Small intestine (tissue), 7 donors: Measurements from ENCODE around the gene ASPG. TPM values are rescaled to one million over a fixed set of nuclear protein-coding genes. Genes with fewer than 3 reads are reported as not detected.

Experiments
- DNase-seq, 2 donors: peaks; one replicate each; pipeline versions ENCODE4 v3.0.0 to v3.0.0-alpha.2; 2013
- FAIRE-seq: peaks from 2 replicates; lab custom pipeline; 2012; peaks lifted over from hg19 to GRCh38; lab: Jason Lieb, UNC
- H3K27ac ChIP-seq, 3 donors: one replicate each; pipeline ENCODE4 v1.5.1; 2013; ENCODE audit warnings: low read length in 2 of 3, mild to moderate bottlenecking in 2 of 3, control low read depth in 1 of 3, inconsistent platforms in 1 of 3, low read depth in 1 of 3, moderate library complexity in 1 of 3
- H3K27me3 ChIP-seq, 3 donors: one replicate each; pipeline ENCODE4 v1.6.1; 2013; ENCODE audit warnings: low read length in 3 of 3, inconsistent platforms in 1 of 3; ENCODE audit not compliant: control insufficient read depth in 3 of 3, insufficient read depth in 3 of 3
- H3K36me3 ChIP-seq, 3 donors: one replicate each; pipeline ENCODE4 v1.6.1; 2013; ENCODE audit warnings: low read length in 3 of 3, inconsistent platforms in 1 of 3, low read depth in 1 of 3, mild to moderate bottlenecking in 1 of 3, moderate library complexity in 1 of 3; ENCODE audit not compliant: control insufficient read depth in 3 of 3, insufficient read depth in 2 of 3
- H3K4me1 ChIP-seq, 3 donors: one replicate each; pipeline ENCODE4 v1.6.1; 2013; ENCODE audit warnings: low read length in 2 of 3, inconsistent platforms in 1 of 3, low read depth in 1 of 3, mild to moderate bottlenecking in 1 of 3, moderate library complexity in 1 of 3; ENCODE audit not compliant: control insufficient read depth in 3 of 3, insufficient read depth in 2 of 3
- H3K4me3 ChIP-seq, 3 donors: one replicate each; pipeline ENCODE4 v1.5.1; 2013; ENCODE audit warnings: low read length in 3 of 3, control low read depth in 1 of 3, inconsistent platforms in 1 of 3, low read depth in 1 of 3, mild to moderate bottlenecking in 1 of 3, moderate library complexity in 1 of 3
- H3K9me3 ChIP-seq, 2 donors: one replicate each; pipeline ENCODE4 v1.6.1; 2013; ENCODE audit warnings: low read depth in 1 of 2, low read length in 1 of 2; ENCODE audit not compliant: control insufficient read depth in 2 of 2, insufficient read depth in 1 of 2
- WGBS, 3 donors: extraction: QIAGEN DNeasy Blood & Tissue Kit; methylation state at CpG; one replicate each; pipeline ENCODE4 v1.1.7; 2013; 5-methylcytosine and 5-hydroxymethylcytosine counted together
- polyA plus RNA-seq, 4 donors: library from polyadenylated mRNA; stranded (reverse) in 3 of 4; unstranded in 1 of 4; fragments of 200-250 nt in 3 of 4; fragments of 120-200 nt in 1 of 4; gene quantifications; one replicate each; pipeline versions ENCODE4 v1.2.1 to v1.2.3, GENCODE V29; 2013
- donor health status: healthy with polysubstance abuse.
- donor health status: control.
- donor health status: control.
- donor health status: Bipolar disorder and iron deficiency.
- donor health status: healthy.

ASPG gene
- polyA plus RNA-seq, 4 donors: 0.43 to 16.7 (median 2.3) TPM

DNA sequence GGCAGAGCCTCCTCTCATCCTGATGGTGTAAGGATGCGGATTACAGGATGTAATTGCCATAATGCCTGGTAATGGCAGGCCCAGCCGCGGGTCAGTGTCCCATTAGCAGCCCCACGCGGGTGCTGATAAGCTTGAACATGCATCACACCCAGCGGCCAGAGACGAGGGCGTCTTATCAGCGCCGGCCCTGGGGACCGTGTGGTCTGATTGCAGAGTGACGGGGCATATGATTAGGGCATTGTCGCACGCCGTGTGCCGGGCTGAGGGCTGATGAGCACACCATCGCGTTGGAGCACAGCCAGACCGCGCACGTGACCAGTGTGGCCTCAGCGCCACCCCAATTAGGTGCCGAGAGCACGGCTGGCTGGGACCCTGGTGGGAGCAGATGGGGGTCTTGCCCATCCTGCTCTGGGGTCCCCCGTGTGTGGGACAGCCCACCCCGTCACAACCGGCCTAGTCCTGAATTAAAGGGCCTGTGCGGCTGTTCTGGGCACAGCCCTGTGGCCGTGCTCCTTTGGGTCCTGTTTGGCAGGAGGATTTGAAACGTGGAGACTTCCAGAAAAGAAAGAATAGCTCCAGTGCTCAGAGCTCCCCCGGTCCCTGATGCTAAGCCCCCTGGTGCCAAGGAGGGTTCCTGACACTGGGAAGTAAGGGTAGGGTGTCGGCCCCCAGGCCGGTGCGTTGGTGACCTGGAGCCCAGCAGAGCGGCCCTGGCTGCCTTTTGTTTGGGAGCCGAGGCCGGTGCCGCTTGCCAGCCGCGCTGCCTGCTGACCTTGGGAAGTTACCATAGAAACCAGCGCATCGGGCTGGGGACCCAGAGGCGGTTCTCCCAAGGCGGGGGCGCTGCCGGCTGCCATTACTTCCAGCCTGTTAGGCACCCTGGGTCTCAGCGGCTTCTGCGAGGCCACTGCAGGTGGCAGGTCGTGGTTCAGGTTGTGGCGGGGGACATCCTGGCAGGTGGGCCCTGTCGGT, 73.6 kb downstream of the ASPG start:
- H3K4me3 ChIP-seq: no peak overlapping the region
- H3K36me3 ChIP-seq: peaks cover 0 to 4% (median 0%) of the 10 kb centered on the region in 3 donors
- DNase-seq: peak; percentile 22 to 26
- 34 to 72% (median 50%) methylated on average over 49 to 51 of the region's 51 CpGs for WGBS, 3 donors
- H3K4me1 ChIP-seq: no peaks in the 10 kb centered on the region
- H3K27me3 ChIP-seq: no peaks in the 10 kb centered on the region
- no peak overlapping the region for H3K27ac ChIP-seq
- FAIRE-seq: no peak
- H3K9me3 ChIP-seq: no peaks in the 10 kb centered on the region

DNA sequence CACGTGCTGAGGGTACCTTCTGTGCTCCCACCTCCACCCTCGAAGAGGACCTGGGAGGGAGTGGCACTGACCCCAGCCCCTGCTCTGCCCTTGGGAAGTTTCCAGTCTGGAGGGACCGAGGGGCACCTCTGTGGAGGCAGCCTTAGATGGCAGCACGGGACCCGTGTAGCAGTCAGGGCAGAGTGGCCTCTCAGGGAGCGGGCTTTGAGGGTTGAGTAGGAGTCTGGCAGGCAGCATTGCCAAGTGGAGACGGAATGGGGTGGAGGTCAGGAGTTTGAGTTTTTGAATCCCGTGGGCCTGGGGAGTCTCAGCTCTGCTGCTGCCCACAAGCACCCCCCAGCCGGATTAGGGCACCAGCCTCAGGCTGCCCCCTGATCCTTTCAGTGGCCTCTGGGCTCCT, 74.5 kb downstream of the ASPG start:
- DNase-seq (no peak), FAIRE-seq (no peak)
- Histone ChIP-seq H3K4me3 (no peak overlapping the region), H3K4me1 (no peaks in the 10 kb centered on the region), H3K9me3 (no peaks in the 10 kb centered on the region), H3K27ac (no peak overlapping the region), H3K27me3 (no peaks in the 10 kb centered on the region), H3K36me3 (peaks cover 0 to 4% (median 0%) of the 10 kb centered on the region in 3 donors)
- 77 to 84% (median 79%) methylated on average over 9 of the region's 9 CpGs for WGBS, 3 donors

DNA sequence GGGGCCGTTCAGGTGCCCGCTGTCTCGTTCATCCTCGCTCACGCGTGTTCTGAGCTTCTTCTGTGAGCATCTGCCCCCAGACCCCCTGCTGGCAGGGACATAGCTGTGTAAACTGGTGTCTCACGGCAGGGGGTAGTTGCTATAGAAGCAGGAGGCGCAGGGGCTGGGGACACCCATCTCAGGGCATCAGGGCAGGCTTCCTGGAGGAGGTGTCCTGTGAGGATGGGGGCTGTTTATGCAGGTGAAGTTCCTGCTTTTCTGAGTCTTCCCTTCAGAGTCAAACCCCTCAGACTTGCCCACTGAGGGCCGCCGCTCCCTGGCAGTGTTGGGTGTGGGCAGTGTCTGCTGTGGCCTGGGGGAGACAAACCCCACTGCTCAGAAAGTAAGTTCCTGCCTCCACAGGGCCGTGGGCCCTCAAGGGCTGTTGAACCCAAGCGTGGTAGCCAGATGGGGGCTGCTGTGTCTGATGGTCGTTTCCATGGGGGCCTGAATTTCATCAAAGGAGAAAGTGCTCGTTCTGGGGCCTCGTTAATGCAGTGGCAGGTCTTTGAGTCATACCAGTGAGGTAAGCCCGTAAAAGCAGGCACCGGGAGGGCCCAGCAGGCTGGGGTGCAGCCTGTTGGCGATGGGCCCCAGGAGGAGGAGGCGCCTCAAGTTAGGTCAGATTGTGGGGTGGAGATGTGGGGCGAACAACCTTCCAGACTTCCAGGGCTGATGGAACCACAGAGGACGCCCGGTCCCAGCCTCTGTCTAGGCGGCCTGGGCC, 76.3 kb downstream of the ASPG start:
- Histone ChIP-seq H3K4me3 (no peak overlapping the region), H3K4me1 (no peaks in the 10 kb centered on the region), H3K27me3 (no peaks in the 10 kb centered on the region), H3K9me3 (no peaks in the 10 kb centered on the region), H3K27ac (no peak overlapping the region), H3K36me3 (peaks cover 0 to 4% (median 0%) of the 10 kb centered on the region in 3 donors)
- DNase-seq: no peak
- FAIRE-seq: no peak
- 67 to 86% (median 72%) methylated on average over 23 of the region's 23 CpGs for WGBS, 3 donors

DNA sequence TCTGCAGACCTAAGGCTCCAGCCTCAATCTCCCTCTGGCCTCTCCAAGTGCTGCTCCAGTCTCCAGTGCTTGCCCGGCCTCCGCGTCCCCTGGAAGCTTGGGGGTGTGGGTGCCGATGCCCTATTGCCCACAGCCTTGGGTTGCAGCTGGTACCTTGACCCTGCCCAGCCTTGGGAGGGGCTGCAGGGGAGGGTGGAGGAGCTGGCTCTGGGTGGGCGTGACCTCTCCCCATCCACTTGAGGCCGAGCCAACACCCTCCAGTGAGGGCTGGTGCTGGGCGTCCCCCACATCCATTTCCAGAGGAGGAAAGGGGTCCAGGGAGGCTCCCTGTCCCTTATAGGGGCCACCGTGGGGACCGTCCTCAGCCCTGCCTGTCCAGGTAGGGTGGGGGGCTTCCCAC, 77.0 kb downstream of the ASPG start:
- Histone ChIP-seq H3K27me3 (no peaks in the 10 kb centered on the region), H3K4me3 (no peak overlapping the region), H3K36me3 (peaks cover 0 to 4% (median 0%) of the 10 kb centered on the region in 3 donors), H3K27ac (no peak overlapping the region), H3K4me1 (no peaks in the 10 kb centered on the region), H3K9me3 (no peaks in the 10 kb centered on the region)
- DNase-seq (no peak), FAIRE-seq (no peak)
- 34 to 78% (median 35%) methylated on average over 6 to 9 of the region's 9 CpGs for WGBS, 3 donors

DNA sequence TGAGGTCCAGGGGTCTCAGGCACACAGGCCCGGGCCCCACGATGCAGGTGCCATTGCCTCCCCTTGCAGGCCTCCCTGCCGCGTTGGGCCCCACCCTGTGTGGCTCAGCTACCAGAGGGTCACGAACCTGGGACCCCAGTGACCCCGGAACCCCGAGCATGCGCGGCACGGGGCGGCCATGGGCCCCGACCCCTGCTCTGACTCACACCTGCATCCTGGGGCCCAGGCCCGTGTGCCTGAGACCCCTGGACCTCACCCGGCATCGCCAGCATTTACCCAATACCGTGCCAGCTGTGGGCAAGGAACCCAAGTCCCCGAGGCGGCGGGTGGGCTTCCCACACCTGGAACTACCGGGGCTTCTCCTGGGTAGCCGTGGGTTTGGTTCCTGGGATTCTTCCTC, 78.0 kb downstream of the ASPG start:
- Histone ChIP-seq H3K27me3 (no peaks in the 10 kb centered on the region), H3K27ac (no peak overlapping the region), H3K4me3 (no peak overlapping the region), H3K9me3 (no peaks in the 10 kb centered on the region), H3K36me3 (peaks cover 0 to 2% (median 0%) of the 10 kb centered on the region in 3 donors), H3K4me1 (no peaks in the 10 kb centered on the region)
- 63 to 79% (median 68%) methylated on average over 18 to 21 of the region's 21 CpGs for WGBS, 3 donors
- DNase-seq: no peak
- FAIRE-seq: no peak

DNA sequence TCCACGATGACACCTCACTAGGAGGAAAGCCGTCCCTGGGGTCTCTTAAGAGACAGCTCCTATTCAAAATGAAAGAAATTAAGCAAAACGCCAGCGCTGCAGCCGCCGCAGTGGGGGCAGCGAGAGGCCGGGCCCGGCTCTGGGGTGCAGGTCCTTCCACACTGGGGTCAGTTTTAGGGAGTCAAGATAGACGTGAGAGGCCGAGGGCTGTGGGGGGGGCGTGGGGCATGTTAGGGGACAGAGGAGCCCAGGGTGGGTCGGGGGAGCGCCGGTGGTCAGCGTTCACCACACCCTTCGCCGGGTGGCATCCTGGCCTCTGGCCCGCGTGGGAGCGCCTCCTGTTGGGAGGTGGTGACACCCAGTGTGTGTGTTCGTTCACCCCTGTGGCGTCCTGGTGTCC, 78.5 kb downstream of the ASPG start:
- FAIRE-seq: no peak
- 73 to 82% (median 80%) methylated on average over 23 of the region's 23 CpGs for WGBS, 3 donors
- Histone ChIP-seq H3K27me3 (no peaks in the 10 kb centered on the region), H3K9me3 (no peaks in the 10 kb centered on the region), H3K27ac (no peak overlapping the region), H3K4me1 (no peaks in the 10 kb centered on the region), H3K36me3 (no peaks in the 10 kb centered on the region), H3K4me3 (no peak overlapping the region)
- DNase-seq: no peak

DNA sequence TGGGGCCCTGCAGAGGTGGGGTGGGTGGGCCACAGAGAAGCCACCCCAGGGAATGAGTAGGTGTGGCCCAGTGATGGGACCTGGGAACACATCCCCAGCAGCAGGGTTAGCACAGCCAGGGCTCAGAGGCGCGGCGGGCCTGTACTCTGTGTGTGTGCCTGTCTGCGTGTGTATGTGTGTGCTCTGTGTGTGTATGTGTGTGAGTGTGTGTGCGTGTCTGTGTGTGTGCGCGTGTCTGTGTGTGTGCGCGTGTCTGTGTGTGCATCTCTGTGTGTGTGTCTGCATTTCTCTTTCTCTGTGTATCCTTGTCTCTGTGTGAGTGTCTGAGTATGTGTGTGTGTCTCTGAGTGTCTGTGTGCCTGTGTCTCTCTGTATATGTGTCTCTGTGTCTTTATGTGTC, 79.0 kb downstream of the ASPG start:
- Histone ChIP-seq H3K4me1 (no peaks in the 10 kb centered on the region), H3K9me3 (no peaks in the 10 kb centered on the region), H3K4me3 (no peak overlapping the region), H3K27me3 (no peaks in the 10 kb centered on the region), H3K36me3 (no peaks in the 10 kb centered on the region), H3K27ac (no peak overlapping the region)
- WGBS, 3 donors: 69 to 75% (median 74%) methylated on average over 6 to 9 of the region's 9 CpGs
- FAIRE-seq: no peak
- no peak for DNase-seq
